NCI-H2227 treated with DMSO at 0.1 percent for 48 hours (cell line): Measurements from ENCODE around the gene PCBP2.
"Not testable (repeated sequence)": the region's sequence is repeated elsewhere in the genome, so short reads cannot be mapped to it uniquely, and the experiment has no call there.

Source experiments
- DNase-seq: peaks from one replicate; lab custom pipeline; 2025; lab: John Stamatoyannopoulos, UW

Gene PCBP2

DNA sequence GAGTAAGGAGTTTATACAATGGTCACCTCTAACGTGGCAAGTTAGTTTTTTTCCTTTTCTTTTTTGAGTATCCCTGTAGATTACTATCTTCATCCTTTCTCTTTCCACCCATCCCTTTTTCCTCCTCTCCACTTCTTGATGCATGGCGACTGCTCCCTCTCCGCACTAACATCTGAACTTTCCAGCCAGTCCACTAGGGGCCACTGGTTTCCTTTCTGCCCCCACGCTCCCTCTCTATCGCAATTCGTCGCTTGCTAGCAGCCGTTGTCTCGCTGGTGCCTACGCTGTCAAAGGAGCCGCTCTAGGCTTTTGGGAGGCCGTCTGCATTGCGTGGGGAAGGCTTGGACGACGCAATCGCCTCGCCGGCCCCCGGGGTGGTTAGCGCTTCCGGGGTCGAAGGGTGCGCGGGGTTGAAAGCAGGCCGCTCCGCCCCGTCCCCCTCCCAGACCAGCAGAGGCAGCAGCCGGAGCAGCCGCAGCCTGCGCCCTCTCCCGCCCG is at the start of gene PCBP2:
TSS of gene PCBP2 (plus strand) at position 442 of the 498 bp plus-strand sequence. CDS start 2,699 bp downstream, outside the sequence.
- DNase-seq = peak; percentile 97

DNA sequence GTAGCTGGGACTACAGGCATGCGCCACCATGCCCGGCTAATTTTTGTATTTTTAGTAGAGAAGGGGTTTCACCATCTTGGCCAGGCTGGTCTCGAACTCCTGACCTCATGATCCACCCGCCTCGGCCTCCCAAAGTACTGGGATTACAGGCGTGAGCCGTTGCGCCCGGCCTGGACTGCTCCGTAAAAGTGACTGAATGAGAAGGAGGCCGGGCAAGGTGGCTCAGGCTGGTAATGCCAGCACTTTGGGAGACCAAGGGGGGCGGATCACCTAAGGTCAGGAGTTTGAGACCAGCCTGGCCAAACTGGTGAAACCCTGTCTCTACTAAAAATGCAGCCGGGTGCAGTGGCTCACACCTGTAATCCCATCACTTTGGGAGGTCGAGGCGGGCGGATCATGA is 49.6 kb upstream of the PCBP2 start:
- not testable (repeated sequence) for DNase-seq

- no peak for DNase-seq
Measured at GRCh38 chr12:53402871-53403270, 49.0 kb upstream of the PCBP2 start.

DNA sequence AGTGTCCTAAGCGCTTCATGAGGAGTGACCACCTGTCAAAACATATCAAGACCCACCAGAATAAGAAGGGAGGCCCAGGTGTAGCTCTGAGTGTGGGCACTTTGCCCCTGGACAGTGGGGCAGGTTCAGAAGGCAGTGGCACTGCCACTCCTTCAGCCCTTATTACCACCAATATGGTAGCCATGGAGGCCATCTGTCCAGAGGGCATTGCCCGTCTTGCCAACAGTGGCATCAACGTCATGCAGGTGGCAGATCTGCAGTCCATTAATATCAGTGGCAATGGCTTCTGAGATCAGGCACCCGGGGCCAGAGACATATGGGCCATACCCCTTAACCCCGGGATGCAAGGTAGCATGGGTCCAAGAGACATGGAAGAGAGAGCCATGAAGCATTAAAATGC is 41.0 kb upstream of the PCBP2 start:
- no peak for DNase-seq

- peak; percentile 65 for DNase-seq
Measured at GRCh38 chr12:53413485-53414204, 38.3 kb upstream of the PCBP2 start.

- DNase-seq = no peak
Measured at GRCh38 chr12:53414756-53415417, 37.0 kb upstream of the PCBP2 start.

DNA sequence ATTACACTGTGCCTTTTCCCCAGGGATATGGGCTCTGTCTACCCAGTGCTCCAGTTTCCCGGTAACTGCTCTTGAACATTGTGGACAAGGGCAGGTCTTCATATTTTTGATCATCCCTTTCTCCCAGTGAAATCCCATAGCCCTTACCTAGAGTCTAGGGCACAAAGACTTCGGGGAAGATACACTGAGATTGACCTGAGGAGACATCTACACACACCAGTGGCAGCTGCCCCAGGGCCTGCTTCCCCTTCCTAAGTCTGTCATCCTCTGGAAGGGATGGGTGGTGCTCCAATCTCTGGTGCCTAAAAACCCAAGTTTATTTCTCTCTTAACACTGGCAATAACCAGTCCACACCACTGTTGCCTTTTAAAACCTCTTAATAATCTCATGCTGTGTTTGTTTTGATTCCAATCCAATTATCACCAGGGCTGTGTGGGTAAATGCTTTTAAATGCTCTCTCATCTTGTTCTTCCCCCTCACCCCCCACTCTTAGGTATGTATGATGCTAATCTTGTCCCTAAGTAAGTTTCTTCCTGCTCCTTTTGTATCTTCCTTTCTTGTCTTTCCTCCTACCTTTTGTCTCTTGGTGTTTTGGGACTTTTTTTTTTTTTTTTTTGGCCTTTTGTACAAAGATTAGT is 36.0 kb upstream of the PCBP2 start:
- DNase-seq = not testable (repeated sequence)

- not testable (repeated sequence) for DNase-seq
Measured at GRCh38 chr12:53417291-53417816, 34.5 kb upstream of the PCBP2 start.

GRCh38 chr12:53418221-53418620 is 33.7 kb upstream of the PCBP2 start:
- no peak for DNase-seq

DNA sequence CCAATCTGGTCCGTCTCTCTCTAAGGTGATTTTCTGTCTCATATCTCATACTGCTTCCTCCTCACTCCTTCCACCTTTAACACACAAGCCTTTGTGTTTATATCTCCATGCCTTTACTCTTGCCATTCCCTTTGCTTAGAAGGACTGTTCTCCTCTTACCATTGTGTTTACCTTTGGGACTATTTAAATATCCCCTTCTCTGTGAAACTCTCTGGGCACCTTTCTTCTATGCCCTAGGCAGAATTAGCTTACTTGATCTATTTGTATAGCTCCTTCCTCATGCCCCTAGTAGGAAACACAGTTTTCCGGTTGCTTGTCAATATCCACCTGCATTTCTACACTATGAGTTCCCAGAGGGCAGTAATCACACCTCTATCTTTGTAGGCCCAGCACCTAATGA is 32.1 kb upstream of the PCBP2 start:
- no peak for DNase-seq

GRCh38 chr12:53422247-53422646 is 29.7 kb upstream of the PCBP2 start:
- DNase-seq = not testable (repeated sequence)

- no peak for DNase-seq
Measured at GRCh38 chr12:53423597-53423996, 28.3 kb upstream of the PCBP2 start, which contains the start of gene AMHR2. Gene AMHR2 (plus strand): TSS chr12:53423855. CDS start chr12:53423935, 80 bp downstream.

GRCh38 chr12:53424626-53425514 is 27.0 kb upstream of the PCBP2 start:
- DNase-seq = no peak

DNA sequence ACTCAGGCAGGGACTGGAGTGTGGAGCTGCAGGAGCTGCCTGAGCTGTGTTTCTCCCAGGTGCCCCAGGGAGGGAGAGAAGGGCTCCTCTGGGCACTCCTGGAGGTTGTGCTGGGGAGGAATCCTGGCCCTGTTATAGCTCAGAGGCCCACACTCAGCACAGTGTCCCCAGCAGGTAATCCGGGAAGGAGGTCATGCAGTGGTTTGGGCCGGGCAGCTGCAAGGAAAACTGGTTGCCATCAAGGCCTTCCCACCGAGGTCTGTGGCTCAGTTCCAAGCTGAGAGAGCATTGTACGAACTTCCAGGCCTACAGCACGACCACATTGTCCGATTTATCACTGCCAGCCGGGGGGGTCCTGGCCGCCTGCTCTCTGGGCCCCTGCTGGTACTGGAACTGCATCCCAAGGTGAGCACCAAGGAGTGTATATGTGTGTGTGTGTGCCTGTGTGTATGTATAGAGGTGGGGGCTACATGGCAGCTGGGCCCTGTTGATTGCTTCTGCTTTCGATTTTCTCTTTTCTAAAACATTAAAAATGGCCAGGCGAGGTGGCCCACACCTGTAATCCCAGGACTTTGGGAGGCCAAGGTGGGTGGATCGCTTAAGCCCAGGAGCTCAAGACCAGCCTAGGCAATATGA is 26.3 kb upstream of the PCBP2 start:
- DNase-seq = no peak

- DNase-seq = no peak
Measured at GRCh38 chr12:53427905-53428594, 23.9 kb upstream of the PCBP2 start.

DNA sequence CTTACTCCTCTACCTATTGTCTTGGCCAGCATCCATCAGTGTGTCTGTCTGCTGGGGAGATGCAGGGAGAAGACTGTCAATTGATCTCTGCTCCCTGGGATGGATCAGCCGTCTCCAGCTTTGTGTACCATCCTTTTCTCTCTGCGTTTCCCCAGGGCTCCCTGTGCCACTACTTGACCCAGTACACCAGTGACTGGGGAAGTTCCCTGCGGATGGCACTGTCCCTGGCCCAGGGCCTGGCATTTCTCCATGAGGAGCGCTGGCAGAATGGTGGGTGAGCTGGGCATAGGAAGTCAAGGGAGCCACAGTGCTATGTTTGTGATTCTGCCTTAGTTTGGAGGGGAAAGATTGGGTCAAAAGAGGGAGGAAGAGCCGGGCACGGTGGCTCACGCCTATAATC is 23.2 kb upstream of the PCBP2 start:
- DNase-seq = no peak

GRCh38 chr12:53430116-53430515 is 21.8 kb upstream of the PCBP2 start:
- no peak for DNase-seq

- no peak for DNase-seq
Measured at GRCh38 chr12:53431187-53431586, 20.7 kb upstream of the PCBP2 start.

DNA sequence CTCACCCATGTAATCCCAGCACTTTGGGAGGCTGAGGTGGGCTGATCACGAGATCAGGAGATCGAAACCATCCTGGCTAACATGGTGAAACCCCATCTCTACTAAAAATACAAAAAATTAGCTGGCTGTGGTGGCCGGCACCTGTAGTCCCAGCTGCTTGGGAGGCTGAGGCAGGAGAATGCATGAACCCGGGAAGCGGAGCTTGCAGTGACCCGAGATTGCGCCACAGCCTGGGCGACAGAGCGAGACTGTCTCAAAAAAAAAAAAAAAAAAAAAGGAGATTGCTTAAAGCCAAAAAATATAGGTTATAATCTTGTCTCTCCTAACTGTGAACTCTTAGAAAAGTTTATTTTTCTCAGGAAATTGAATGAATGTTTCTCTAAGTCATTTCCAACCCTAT is 16.6 kb upstream of the PCBP2 start:
- DNase-seq = not testable (repeated sequence)

DNA sequence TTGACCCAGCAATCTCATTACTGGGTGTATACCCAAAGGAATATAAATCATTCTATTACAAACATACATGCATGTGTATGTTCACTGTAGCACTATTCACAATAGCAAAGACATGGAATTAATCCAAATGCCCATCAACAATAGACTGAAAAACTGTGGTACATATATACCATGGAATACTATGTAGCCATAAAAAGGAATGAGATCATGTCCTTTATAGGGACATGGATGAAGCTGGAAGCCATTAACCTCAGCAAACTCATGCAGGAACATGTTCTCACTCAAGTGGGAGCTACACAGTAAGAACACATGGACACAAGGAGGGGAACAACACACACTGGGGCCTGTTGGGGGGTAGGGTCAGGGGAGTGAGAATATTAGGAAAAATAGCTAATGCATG is 12.3 kb upstream of the PCBP2 start:
- not testable (repeated sequence) for DNase-seq
